MCF 10A (cell line): ENCODE measurements around the gene ADGRG3. TPM values are rescaled to one million over a fixed set of nuclear protein-coding genes. Genes with fewer than 3 reads are reported as not detected.

Source experiments
- BruUV-seq: library from RNA; stranded (reverse); fragments of 400-500 nt; replicated peaks from 2 replicates; lab custom pipeline; 2021; lab: Mats Ljungman, UMichigan
- CTCF ChIA-PET: fragments of 300-600 bp; sonication (Branson Sonifier 250); formaldehyde crosslinking; extraction: SDS; loops from one replicate; lab custom pipeline; 2021; ENCODE audit warnings: antibody characterized with exemption, inconsistent platforms; lab: Yijun Ruan, JAX
- POLR2A ChIA-PET: fragments of 300-600, 350-650 bp; sonication (Branson Sonifier 250); formaldehyde crosslinking; extraction: SDS; loops from one replicate; lab custom pipeline; 2020; ENCODE audit warnings: antibody characterized with exemption, inconsistent platforms; lab: Yijun Ruan, JAX
- DNase-seq: peaks from one replicate; pipeline ENCODE4 v3.0.0-alpha.2; 2018; ENCODE audit not compliant: unreplicated experiment
- H3K27ac Mint-ChIP-seq: one replicate; pipeline ENCODE4 v1.8.0; 2022; ENCODE audit warnings: mild to moderate bottlenecking, low read depth, mixed read lengths; ENCODE audit not compliant: unreplicated experiment
- H3K27me3 Mint-ChIP-seq: one replicate; pipeline ENCODE4 v1.8.0; 2022; ENCODE audit warnings: mixed read lengths; ENCODE audit not compliant: insufficient read depth, unreplicated experiment
- H3K36me3 Mint-ChIP-seq: one replicate; pipeline ENCODE4 v1.8.0; 2022; ENCODE audit warnings: mild to moderate bottlenecking, moderate library complexity, mixed read lengths; ENCODE audit not compliant: insufficient read depth, unreplicated experiment
- H3K4me1 Mint-ChIP-seq: one replicate; pipeline ENCODE4 v1.8.0; 2022; ENCODE audit warnings: mixed read lengths; ENCODE audit not compliant: insufficient read depth, unreplicated experiment
- H3K4me3 Mint-ChIP-seq: one replicate; pipeline ENCODE4 v1.8.0; 2022; ENCODE audit warnings: mild to moderate bottlenecking, moderate library complexity, mixed read lengths; ENCODE audit not compliant: unreplicated experiment
- H3K9me3 Mint-ChIP-seq: one replicate; pipeline ENCODE4 v1.8.0; 2022; ENCODE audit warnings: mixed read lengths; ENCODE audit not compliant: unreplicated experiment
- intact Hi-C: fragments of 100-400 bp; cut with micrococcal nuclease; formaldehyde crosslinking; loops from 2 replicates; pipeline ENCODE4 v1.14.1; 2022
- total RNA-seq: library from RNA; stranded (reverse); gene quantifications from 2 replicates; pipeline ENCODE4 v1.2.3, GENCODE V29; 2022
- TF ChIP-seq, protein P1 (sequence below): fragments of 200-600 bp; IDR thresholded peaks from one replicate; pipeline ENCODE4 v1.8.0; 2022; ENCODE audit warnings: antibody characterized with exemption, mild to moderate bottlenecking; ENCODE audit not compliant: unreplicated experiment

ADGRG3 gene
- total RNA-seq, 1 experiment from 2014 or later: not detected

DNA sequence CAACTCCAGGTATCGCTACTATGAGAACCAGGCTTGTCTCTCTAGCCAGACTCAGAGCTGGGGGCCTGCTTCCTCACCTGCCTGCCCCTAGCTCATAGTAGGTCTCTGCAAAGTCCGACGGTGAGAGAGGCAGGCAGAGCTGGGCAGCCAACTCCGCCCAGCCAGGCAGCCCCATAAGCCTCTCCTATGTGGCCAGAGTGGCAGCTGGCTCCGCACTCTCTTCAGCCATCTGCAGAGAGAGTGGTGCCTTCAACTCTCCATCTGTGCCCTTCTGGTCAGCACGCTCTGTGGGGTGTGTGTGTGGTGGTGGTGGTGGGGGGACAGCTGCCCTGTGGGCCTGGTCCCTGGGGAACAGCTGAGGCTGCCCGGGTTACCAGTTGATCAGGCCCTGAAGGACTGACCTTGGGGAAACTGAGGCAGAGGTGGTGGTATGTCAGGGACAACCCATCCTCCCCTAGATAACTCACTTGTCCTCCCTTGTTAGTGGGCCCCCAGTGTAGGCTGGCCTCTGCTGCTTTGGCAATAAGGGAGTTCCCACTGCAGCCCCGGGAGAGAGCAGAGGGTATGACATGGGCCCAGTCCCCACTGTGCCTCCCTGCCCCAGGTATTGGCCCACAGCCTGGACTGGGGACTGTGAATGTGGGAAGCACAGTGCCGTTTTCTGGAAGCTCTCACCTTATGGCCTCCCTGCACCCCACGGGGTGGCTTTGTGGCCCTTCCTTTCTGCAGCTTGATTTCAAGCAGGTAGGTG is 41.5 kb upstream of the ADGRG3 start:
- no TSS peak for BruUV-seq
- Mint-ChIP-seq H3K27ac (no peak overlapping the region), H3K4me1 (peaks cover 54% of the 10 kb centered on the region), H3K9me3 (no peaks in the 10 kb centered on the region), H3K36me3 (peaks cover 7% of the 10 kb centered on the region), H3K4me3 (no peak overlapping the region), H3K27me3 (no peaks in the 10 kb centered on the region)
- TF ChIP-seq, protein P1, sequence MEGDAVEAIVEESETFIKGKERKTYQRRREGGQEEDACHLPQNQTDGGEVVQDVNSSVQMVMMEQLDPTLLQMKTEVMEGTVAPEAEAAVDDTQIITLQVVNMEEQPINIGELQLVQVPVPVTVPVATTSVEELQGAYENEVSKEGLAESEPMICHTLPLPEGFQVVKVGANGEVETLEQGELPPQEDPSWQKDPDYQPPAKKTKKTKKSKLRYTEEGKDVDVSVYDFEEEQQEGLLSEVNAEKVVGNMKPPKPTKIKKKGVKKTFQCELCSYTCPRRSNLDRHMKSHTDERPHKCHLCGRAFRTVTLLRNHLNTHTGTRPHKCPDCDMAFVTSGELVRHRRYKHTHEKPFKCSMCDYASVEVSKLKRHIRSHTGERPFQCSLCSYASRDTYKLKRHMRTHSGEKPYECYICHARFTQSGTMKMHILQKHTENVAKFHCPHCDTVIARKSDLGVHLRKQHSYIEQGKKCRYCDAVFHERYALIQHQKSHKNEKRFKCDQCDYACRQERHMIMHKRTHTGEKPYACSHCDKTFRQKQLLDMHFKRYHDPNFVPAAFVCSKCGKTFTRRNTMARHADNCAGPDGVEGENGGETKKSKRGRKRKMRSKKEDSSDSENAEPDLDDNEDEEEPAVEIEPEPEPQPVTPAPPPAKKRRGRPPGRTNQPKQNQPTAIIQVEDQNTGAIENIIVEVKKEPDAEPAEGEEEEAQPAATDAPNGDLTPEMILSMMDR: no peak
- DNase-seq: no peak
- ChIA-PET POLR2A (no interaction called here), CTCF (interaction anchor here (0.9 to 2.5 kb wide), 4 partner anchors 10 to 50 kb away, joined by 4 to 13 read pairs (median 5); no protein-coding TSS in a partner anchor)
- intact Hi-C loops: no loop called here

DNA sequence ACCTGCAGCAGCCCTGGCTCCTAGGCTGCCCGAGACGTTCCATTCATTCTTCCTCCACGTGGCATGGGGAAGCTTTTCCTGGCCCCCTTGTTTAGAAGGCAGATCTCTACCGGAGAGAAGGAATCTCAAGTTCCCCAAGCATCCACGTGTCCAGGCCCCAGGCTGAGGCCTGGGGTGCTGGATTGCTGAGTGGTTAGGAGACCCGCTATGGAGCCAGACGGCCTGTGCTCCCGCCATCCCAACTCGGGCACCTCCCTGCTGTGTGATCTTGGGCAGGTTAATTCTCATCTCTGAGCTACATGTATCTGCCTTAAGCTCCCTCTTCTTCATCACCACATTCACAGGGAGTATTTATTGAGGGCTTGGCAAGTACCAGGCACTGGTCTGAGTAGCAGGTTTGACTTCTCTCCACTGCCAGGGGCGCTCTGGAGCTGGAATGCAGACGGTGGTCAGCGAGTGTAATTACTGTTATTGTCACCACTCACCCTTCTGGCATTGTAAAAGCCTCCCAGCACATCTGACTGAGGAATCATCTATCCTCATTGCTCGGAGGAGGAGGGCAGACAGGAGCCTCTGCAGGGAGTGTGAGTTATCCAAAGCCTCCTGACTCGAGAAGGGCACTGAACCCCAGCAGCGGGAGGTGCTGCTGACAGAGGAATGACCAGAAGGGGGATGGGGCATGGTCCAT is 40.8 kb upstream of the ADGRG3 start:
- peak; percentile 35 for DNase-seq
- TF ChIP-seq, protein P1: no peak
- intact Hi-C loops: no loop called here
- peaks cover 7% of the 10 kb centered on the region for H3K36me3 Mint-ChIP-seq
- BruUV-seq: no TSS peak
- H3K9me3 Mint-ChIP-seq: no peaks in the 10 kb centered on the region
- no peak overlapping the region for H3K4me3 Mint-ChIP-seq
- H3K27me3 Mint-ChIP-seq: no peaks in the 10 kb centered on the region
- no peak overlapping the region for H3K27ac Mint-ChIP-seq
- ChIA-PET CTCF (interaction anchor here (0.6 to 2.5 kb wide), 7 partner anchors 10 to 689 kb away, joined by 3 to 13 read pairs (median 4); no protein-coding TSS in a partner anchor), POLR2A (no interaction called here)
- H3K4me1 Mint-ChIP-seq: peaks cover 47% of the 10 kb centered on the region

DNA sequence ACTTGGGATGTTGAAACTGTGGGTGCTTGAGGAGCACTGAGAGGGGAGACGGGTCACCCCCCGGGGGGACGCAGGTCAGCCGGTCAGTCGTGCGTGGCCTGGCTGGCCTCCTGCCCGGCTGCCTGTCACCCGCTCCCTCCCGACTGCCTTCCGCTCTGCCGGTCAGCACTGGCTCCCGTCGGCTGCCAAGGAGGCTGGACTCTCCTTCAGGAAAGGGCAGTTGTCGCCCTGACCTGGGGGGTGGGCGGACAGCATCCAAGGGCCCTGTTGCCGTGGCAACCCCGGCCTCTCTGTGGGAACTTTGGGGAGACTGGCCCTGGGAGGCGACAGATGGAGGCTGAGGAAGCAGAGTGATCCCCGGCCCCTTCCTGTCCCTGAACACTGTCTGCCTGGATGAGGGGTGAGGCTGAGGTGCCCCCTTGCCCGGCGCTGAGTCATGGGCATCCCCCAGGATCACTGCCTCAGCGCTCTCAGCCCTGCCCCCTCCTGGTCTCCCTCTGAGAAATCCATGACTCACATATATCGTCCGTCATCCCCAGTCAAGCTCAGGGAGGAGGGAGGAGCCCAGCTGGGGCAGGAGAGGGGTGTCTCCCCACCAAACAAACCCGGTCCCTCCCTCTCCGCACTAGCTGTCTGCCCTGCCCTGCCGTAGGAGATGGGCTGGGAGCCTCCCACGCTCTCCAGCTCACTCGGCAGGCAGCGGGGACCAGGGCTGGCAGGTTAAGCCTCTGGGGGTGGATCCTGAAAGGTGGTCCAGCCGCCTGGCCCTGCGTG is 39.9 kb upstream of the ADGRG3 start, which contains the start of gene ADGRG1:
Gene ADGRG1 (plus strand): TSS at position 623 of the 774 bp plus-strand sequence. CDS start 21,658 bp downstream, outside the sequence.
- Mint-ChIP-seq H3K4me3 (no peak within 1 kb of the TSS), H3K27me3 (no peaks in the 10 kb centered on the region), H3K9me3 (no peaks in the 10 kb centered on the region), H3K36me3 (peaks cover 7% of the 10 kb centered on the region), H3K27ac (no peak within 1 kb of the TSS), H3K4me1 (peaks cover 39% of the 10 kb centered on the region)
- peak; percentile 96 for DNase-seq
- CTCF ChIA-PET: interaction anchor here (0.6 to 2.5 kb wide), 6 partner anchors 9 to 29 kb away, joined by 3 to 13 read pairs (median 6); no protein-coding TSS in a partner anchor
- intact Hi-C loops: loop anchor here (1.0 kb wide), 1 partner anchor 37 kb away; no protein-coding TSS in a partner anchor
- POLR2A ChIA-PET: interaction anchor here (0.7 to 0.9 kb wide), 3 partner anchors 9 to 37 kb away, joined by 4 to 6 read pairs (median 4); no protein-coding TSS in a partner anchor
- no TSS peak for BruUV-seq
- TF ChIP-seq, protein P1: no peak
